MG63 (cell line): ENCODE results near the gene PRLR. TPM values are rescaled to one million over a fixed set of nuclear protein-coding genes. Genes with fewer than 3 reads are reported as not detected.
A peak's percentile ranks its signal among the peaks of the same experiment; 100 is the strongest.

Experiments used
- DNase-seq: peaks from one replicate; pipeline ENCODE4 v3.0.0-alpha.2; 2020
- H3K27me3 ChIP-seq: fragments of 250-450 bp; sonication (Bioruptor Pico); 2 replicates; pipeline ENCODE4 v1.5.1; 2020; ENCODE audit warnings: mild to moderate bottlenecking, moderate library complexity
- H3K36me3 ChIP-seq: fragments of 250-450 bp; sonication (Bioruptor Pico); 2 replicates; pipeline ENCODE4 v1.5.1; 2020; ENCODE audit warnings: mild to moderate bottlenecking, moderate library complexity
- H3K4me3 ChIP-seq: fragments of 250-450 bp; sonication (Bioruptor Pico); 2 replicates; pipeline ENCODE4 v1.5.1; 2020; ENCODE audit warnings: mild to moderate bottlenecking, moderate library complexity
- H3K9me3 ChIP-seq: fragments of 250-450 bp; sonication (Bioruptor Pico); 2 replicates; pipeline ENCODE4 v1.5.1; 2020; ENCODE audit warnings: mild to moderate bottlenecking, moderate library complexity
- total RNA-seq: library from RNA; depleted of rRNA; stranded (reverse); fragments of >200 nt; shearing (Covaris generic); gene quantifications from 2 replicates; pipeline ENCODE4 v1.2.3, GENCODE V29; 2014; ENCODE audit warnings: low replicate concordance

PRLR gene
- total RNA-seq, 1 experiment from 2014 or later: 3.5 TPM

- Histone ChIP-seq H3K36me3 (no peaks in the 10 kb centered on the region), H3K4me3 (no peak overlapping the region), H3K27me3 (peaks cover 8% of the 10 kb centered on the region; the same call in 1 of the 2 replicates), H3K9me3 (no peaks in the 10 kb centered on the region)
- peak; percentile 72 for DNase-seq
Observed at GRCh38 chr5:35029333-35029732, 201.0 kb downstream of the PRLR start.

GRCh38 chr5:35026941-35027340 is 203.3 kb downstream of the PRLR start:
- Histone ChIP-seq H3K36me3 (no peaks in the 10 kb centered on the region), H3K4me3 (no peak overlapping the region), H3K27me3 (no peaks in the 10 kb centered on the region), H3K9me3 (no peaks in the 10 kb centered on the region)
- DNase-seq: no peak

GRCh38 chr5:35026280-35026840 is 203.9 kb downstream of the PRLR start:
- Histone ChIP-seq H3K9me3 (no peaks in the 10 kb centered on the region), H3K27me3 (no peaks in the 10 kb centered on the region), H3K36me3 (no peaks in the 10 kb centered on the region), H3K4me3 (no peak overlapping the region)
- no peak for DNase-seq

- no peaks in the 10 kb centered on the region for H3K36me3 ChIP-seq
- H3K9me3 ChIP-seq: no peaks in the 10 kb centered on the region
- no peak overlapping the region for H3K4me3 ChIP-seq
- H3K27me3 ChIP-seq: no peaks in the 10 kb centered on the region
- no peak for DNase-seq
Observed at GRCh38 chr5:35024911-35025510, 205.3 kb downstream of the PRLR start.

GRCh38 chr5:35023391-35024178 is 206.7 kb downstream of the PRLR start:
- Histone ChIP-seq H3K9me3 (no peaks in the 10 kb centered on the region), H3K36me3 (no peaks in the 10 kb centered on the region), H3K4me3 (no peak overlapping the region), H3K27me3 (no peaks in the 10 kb centered on the region)
- DNase-seq: no peak

GRCh38 chr5:35016174-35017051 is 213.9 kb downstream of the PRLR start:
- Histone ChIP-seq H3K4me3 (no peak overlapping the region), H3K36me3 (no peaks in the 10 kb centered on the region), H3K9me3 (no peaks in the 10 kb centered on the region), H3K27me3 (no peaks in the 10 kb centered on the region)
- no peak for DNase-seq

- no peak for DNase-seq
- Histone ChIP-seq H3K27me3 (no peaks in the 10 kb centered on the region), H3K4me3 (no peak overlapping the region), H3K9me3 (no peaks in the 10 kb centered on the region), H3K36me3 (no peaks in the 10 kb centered on the region)
Observed at GRCh38 chr5:35015063-35015462, 215.2 kb downstream of the PRLR start.

- DNase-seq: no peak
- no peaks in the 10 kb centered on the region for H3K27me3 ChIP-seq
- no peak overlapping the region for H3K4me3 ChIP-seq
- no peaks in the 10 kb centered on the region for H3K9me3 ChIP-seq
- no peaks in the 10 kb centered on the region for H3K36me3 ChIP-seq
Observed at GRCh38 chr5:35012796-35013195, 217.5 kb downstream of the PRLR start.

- Histone ChIP-seq H3K4me3 (no peak overlapping the region), H3K9me3 (no peaks in the 10 kb centered on the region), H3K36me3 (no peaks in the 10 kb centered on the region), H3K27me3 (no peaks in the 10 kb centered on the region)
- no peak for DNase-seq
Observed at GRCh38 chr5:35012365-35012764, 217.9 kb downstream of the PRLR start.

- Histone ChIP-seq H3K36me3 (no peaks in the 10 kb centered on the region), H3K4me3 (no peak overlapping the region), H3K27me3 (no peaks in the 10 kb centered on the region), H3K9me3 (no peaks in the 10 kb centered on the region; the same call in 1 of the 2 replicates)
- no peak for DNase-seq
Observed at GRCh38 chr5:35010676-35011075, 219.6 kb downstream of the PRLR start.

GRCh38 chr5:35009657-35010056 is 220.6 kb downstream of the PRLR start:
- no peaks in the 10 kb centered on the region for H3K36me3 ChIP-seq
- no peaks in the 10 kb centered on the region; the same call in 1 of the 2 replicates for H3K9me3 ChIP-seq
- no peak overlapping the region for H3K4me3 ChIP-seq
- H3K27me3 ChIP-seq: no peaks in the 10 kb centered on the region
- no peak for DNase-seq

- H3K9me3 ChIP-seq: no peaks in the 10 kb centered on the region; the same call in 1 of the 2 replicates
- no peak for DNase-seq
- no peaks in the 10 kb centered on the region for H3K36me3 ChIP-seq
- no peak overlapping the region for H3K4me3 ChIP-seq
- H3K27me3 ChIP-seq: no peaks in the 10 kb centered on the region
Observed at GRCh38 chr5:35009019-35009418, 221.3 kb downstream of the PRLR start.

GRCh38 chr5:35004771-35005170 is 225.5 kb downstream of the PRLR start:
- Histone ChIP-seq H3K36me3 (no peaks in the 10 kb centered on the region), H3K4me3 (no peak overlapping the region), H3K27me3 (no peaks in the 10 kb centered on the region; the same call in 1 of the 2 replicates), H3K9me3 (no peaks in the 10 kb centered on the region; the same call in 1 of the 2 replicates)
- DNase-seq: no peak

- Histone ChIP-seq H3K4me3 (no peak overlapping the region), H3K36me3 (no peaks in the 10 kb centered on the region), H3K27me3 (no peaks in the 10 kb centered on the region; the same call in 1 of the 2 replicates), H3K9me3 (no peaks in the 10 kb centered on the region; the same call in 1 of the 2 replicates)
- DNase-seq: no peak
Observed at GRCh38 chr5:35004200-35004599, 226.1 kb downstream of the PRLR start.

- DNase-seq: peak; percentile 23
- Histone ChIP-seq H3K9me3 (no peaks in the 10 kb centered on the region; the same call in 1 of the 2 replicates), H3K36me3 (no peaks in the 10 kb centered on the region), H3K27me3 (no peaks in the 10 kb centered on the region; the same call in 1 of the 2 replicates), H3K4me3 (no peak overlapping the region)
Observed at GRCh38 chr5:35003018-35003957, 227.0 kb downstream of the PRLR start.

- no peaks in the 10 kb centered on the region for H3K36me3 ChIP-seq
- H3K27me3 ChIP-seq: no peaks in the 10 kb centered on the region; the same call in 1 of the 2 replicates
- H3K4me3 ChIP-seq: no peak overlapping the region
- no peak for DNase-seq
- no peaks in the 10 kb centered on the region; the same call in 1 of the 2 replicates for H3K9me3 ChIP-seq
Observed at GRCh38 chr5:35002459-35002858, 227.8 kb downstream of the PRLR start.
